ENCODE results near the gene GPR15LG. TPM values are rescaled to one million over a fixed set of nuclear protein-coding genes. Genes with fewer than 3 reads are reported as not detected.

The GPR15LG gene
- total RNA-seq, 1 experiment from 2014 or later = not detected

DNA sequence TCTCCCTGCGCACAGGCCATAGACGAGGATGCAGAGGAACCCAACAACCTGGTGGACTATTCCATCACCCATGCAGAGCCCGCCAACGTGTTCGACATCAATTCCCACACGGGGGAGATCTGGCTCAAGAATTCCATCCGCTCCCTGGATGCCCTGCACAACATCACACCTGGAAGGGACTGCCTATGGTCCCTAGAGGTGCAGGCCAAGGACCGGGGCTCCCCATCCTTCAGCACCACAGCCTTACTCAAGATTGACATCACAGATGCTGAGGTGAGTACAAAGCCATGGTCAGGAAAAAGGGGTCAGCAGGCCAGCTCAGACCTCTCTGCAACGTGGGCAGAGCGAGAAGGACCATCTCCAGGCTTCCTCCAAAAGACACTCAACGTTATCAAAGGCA, 39.5 kb downstream of the GPR15LG start:
- Histone ChIP-seq H3K4me1 (no peaks in the 10 kb centered on the region), H3K9me3 (no peaks in the 10 kb centered on the region), H3K4me3 (ENCODE audit: low read depth, low read length) (no peak overlapping the region), H3K27me3 (replicated peaks; ENCODE audit: control insufficient read depth, insufficient read depth, low read length) (peaks cover 2% of the 10 kb centered on the region; the same call in 1 of the 2 replicates), H3K36me3 (ENCODE audit: control insufficient read depth, insufficient read depth, low read length) (no peaks in the 10 kb centered on the region)
- no peak for DNase-seq
- intact Hi-C loops (cut with micrococcal nuclease; ENCODE audit: unreplicated experiment) = no loop called here
- no peaks in the 10 kb centered on the region for H3K4me1 Mint-ChIP-seq (ENCODE audit: low read depth, unreplicated experiment)
- H3K27me3 Mint-ChIP-seq (ENCODE audit: insufficient read depth, unreplicated experiment) = peaks cover 15% of the 10 kb centered on the region
- ChIA-PET CTCF (no interaction called here), POLR2A (no interaction called here)
- BruUV-seq (replicated peaks) = no TSS peak
- TF ChIP-seq, protein P1, sequence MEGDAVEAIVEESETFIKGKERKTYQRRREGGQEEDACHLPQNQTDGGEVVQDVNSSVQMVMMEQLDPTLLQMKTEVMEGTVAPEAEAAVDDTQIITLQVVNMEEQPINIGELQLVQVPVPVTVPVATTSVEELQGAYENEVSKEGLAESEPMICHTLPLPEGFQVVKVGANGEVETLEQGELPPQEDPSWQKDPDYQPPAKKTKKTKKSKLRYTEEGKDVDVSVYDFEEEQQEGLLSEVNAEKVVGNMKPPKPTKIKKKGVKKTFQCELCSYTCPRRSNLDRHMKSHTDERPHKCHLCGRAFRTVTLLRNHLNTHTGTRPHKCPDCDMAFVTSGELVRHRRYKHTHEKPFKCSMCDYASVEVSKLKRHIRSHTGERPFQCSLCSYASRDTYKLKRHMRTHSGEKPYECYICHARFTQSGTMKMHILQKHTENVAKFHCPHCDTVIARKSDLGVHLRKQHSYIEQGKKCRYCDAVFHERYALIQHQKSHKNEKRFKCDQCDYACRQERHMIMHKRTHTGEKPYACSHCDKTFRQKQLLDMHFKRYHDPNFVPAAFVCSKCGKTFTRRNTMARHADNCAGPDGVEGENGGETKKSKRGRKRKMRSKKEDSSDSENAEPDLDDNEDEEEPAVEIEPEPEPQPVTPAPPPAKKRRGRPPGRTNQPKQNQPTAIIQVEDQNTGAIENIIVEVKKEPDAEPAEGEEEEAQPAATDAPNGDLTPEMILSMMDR (IDR thresholded peaks at IDR 0.05; ENCODE audit: insufficient read depth in 1 of 2, low read depth in 1 of 2, low read length in 1 of 2, severe bottlenecking in 1 of 2, unreplicated experiment in 1 of 2) = no peak
- H3K27ac Mint-ChIP-seq (ENCODE audit: unreplicated experiment) = no peak overlapping the region
- no peaks in the 10 kb centered on the region for H3K36me3 Mint-ChIP-seq (ENCODE audit: insufficient read depth, unreplicated experiment)
- no peak overlapping the region for H3K4me3 Mint-ChIP-seq (ENCODE audit: unreplicated experiment)
- H3K9me3 Mint-ChIP-seq (ENCODE audit: unreplicated experiment) = no peaks in the 10 kb centered on the region

DNA sequence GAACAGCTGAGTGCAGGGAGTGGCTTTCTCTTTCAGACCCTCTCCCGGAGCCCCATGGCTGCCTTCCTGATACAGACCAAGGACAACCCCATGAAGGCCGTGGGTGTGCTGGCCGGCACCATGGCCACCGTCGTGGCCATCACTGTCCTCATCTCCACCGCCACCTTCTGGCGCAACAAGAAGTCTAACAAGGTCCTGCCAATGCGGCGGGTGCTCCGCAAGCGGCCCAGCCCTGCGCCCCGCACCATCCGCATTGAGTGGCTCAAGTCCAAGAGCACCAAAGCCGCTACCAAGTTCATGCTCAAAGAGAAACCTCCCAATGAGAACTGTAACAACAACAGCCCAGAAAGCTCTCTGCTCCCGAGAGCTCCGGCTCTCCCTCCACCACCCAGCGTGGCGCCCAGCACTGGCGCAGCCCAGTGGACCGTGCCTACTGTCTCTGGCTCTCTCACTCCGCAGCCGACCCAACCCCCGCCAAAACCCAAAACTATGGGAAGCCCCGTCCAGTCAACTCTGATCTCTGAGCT, 40.5 kb downstream of the GPR15LG start:
- BruUV-seq (replicated peaks) = no TSS peak
- TF ChIP-seq, protein P1 (IDR thresholded peaks at IDR 0.05; ENCODE audit: insufficient read depth in 1 of 2, low read depth in 1 of 2, low read length in 1 of 2, severe bottlenecking in 1 of 2, unreplicated experiment in 1 of 2) = no peak
- POLR2A ChIA-PET = no interaction called here
- Mint-ChIP-seq H3K36me3 (ENCODE audit: insufficient read depth, unreplicated experiment) (no peaks in the 10 kb centered on the region), H3K9me3 (ENCODE audit: unreplicated experiment) (peaks cover 3% of the 10 kb centered on the region), H3K27me3 (ENCODE audit: insufficient read depth, unreplicated experiment) (peaks cover 7% of the 10 kb centered on the region), H3K4me3 (ENCODE audit: unreplicated experiment) (no peak overlapping the region), H3K27ac (ENCODE audit: unreplicated experiment) (no peak overlapping the region), H3K4me1 (ENCODE audit: low read depth, unreplicated experiment) (no peaks in the 10 kb centered on the region)
- no peaks in the 10 kb centered on the region for H3K9me3 ChIP-seq
- no peaks in the 10 kb centered on the region for H3K4me1 ChIP-seq
- no peaks in the 10 kb centered on the region for H3K36me3 ChIP-seq (ENCODE audit: control insufficient read depth, insufficient read depth, low read length)
- no peak overlapping the region for H3K4me3 ChIP-seq (ENCODE audit: low read depth, low read length)
- CTCF ChIA-PET = no interaction called here
- intact Hi-C loops (cut with micrococcal nuclease; ENCODE audit: unreplicated experiment) = no loop called here
- H3K27me3 ChIP-seq (replicated peaks; ENCODE audit: control insufficient read depth, insufficient read depth, low read length) = peaks cover 2% of the 10 kb centered on the region; the same call in 1 of the 2 replicates
- DNase-seq = no peak

DNA sequence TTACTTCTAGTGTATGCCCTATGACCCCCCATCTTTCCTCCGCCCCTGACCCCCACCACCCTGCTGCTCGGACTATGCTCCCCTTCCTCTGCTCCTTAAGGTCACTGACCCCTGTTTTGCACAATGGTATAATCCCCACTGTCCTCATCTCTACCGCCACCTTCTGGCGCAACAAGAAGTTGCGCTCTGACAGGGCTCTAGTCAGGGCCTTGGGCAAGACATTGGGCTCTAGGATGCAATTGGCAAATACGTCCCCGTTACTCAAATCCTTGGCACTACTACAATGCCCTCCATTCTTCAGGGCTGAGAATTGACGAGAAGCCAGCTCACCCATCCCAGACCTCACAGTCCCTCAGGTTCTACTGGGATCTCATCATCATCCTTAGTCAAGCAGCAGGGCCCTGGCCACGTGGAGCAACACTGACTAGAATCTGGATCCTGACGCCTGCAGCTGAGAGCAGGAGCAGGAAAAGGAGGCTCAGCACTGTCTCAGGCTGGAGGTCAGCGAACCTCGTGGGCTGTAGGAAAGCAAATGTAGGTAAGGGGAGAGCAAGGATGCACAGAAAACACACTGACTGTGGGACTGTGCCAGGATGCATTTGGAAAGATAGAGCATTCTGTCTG, 41.1 kb downstream of the GPR15LG start:
- H3K4me1 ChIP-seq = no peaks in the 10 kb centered on the region
- POLR2A ChIA-PET = no interaction called here
- no peak overlapping the region for H3K4me3 Mint-ChIP-seq (ENCODE audit: unreplicated experiment)
- TF ChIP-seq, protein P1 (IDR thresholded peaks at IDR 0.05; ENCODE audit: insufficient read depth in 1 of 2, low read depth in 1 of 2, low read length in 1 of 2, severe bottlenecking in 1 of 2, unreplicated experiment in 1 of 2) = peak in 1 of 2 experiments; percentile 10
- CTCF ChIA-PET = interaction anchor here (0.7 kb wide), 2 partner anchors 67 to 277 kb away, joined by 3 to 6 read pairs; no protein-coding TSS in a partner anchor
- peaks cover 11% of the 10 kb centered on the region for H3K27me3 Mint-ChIP-seq (ENCODE audit: insufficient read depth, unreplicated experiment)
- H3K27me3 ChIP-seq (replicated peaks; ENCODE audit: control insufficient read depth, insufficient read depth, low read length) = peaks cover 2% of the 10 kb centered on the region; the same call in 1 of the 2 replicates
- H3K36me3 Mint-ChIP-seq (ENCODE audit: insufficient read depth, unreplicated experiment) = no peaks in the 10 kb centered on the region
- no peaks in the 10 kb centered on the region for H3K36me3 ChIP-seq (ENCODE audit: control insufficient read depth, insufficient read depth, low read length)
- no TSS peak for BruUV-seq (replicated peaks)
- no peak overlapping the region for H3K27ac Mint-ChIP-seq (ENCODE audit: unreplicated experiment)
- no peaks in the 10 kb centered on the region; the same call in 1 of the 2 replicates for H3K9me3 ChIP-seq
- H3K4me3 ChIP-seq (ENCODE audit: low read depth, low read length) = no peak overlapping the region
- intact Hi-C loops (cut with micrococcal nuclease; ENCODE audit: unreplicated experiment) = no loop called here
- no peaks in the 10 kb centered on the region for H3K4me1 Mint-ChIP-seq (ENCODE audit: low read depth, unreplicated experiment)
- DNase-seq = no peak
- peaks cover 10% of the 10 kb centered on the region for H3K9me3 Mint-ChIP-seq (ENCODE audit: unreplicated experiment)
